Aorta (tissue), 5 donors: Measurements from ENCODE around the gene ARHGAP31. TPM values are rescaled to one million over a fixed set of nuclear protein-coding genes. Genes with fewer than 3 reads are reported as not detected.
"Not testable (repeated sequence)": the region's sequence is repeated elsewhere in the genome, so short reads cannot be mapped to it uniquely, and the experiment has no call there.

Experiments used
- ATAC-seq: fragments of 200-7000 bp; cut with Tn5 transposase; one replicate; pipeline ENCODE4 v1.9.1; 2022; ENCODE audit warnings: moderate library complexity; ENCODE audit not compliant: low FRiP score
- DNase-seq, 2 donors: peaks; one replicate each; pipeline ENCODE4 v3.0.0-alpha.2; 2020
- H3K27ac ChIP-seq, 2 donors: one replicate each; pipeline ENCODE4 v1.5.1; 2013; ENCODE audit warnings: low read length in 2 of 2, mild to moderate bottlenecking in 2 of 2, moderate library complexity in 2 of 2, control low read depth in 1 of 2, inconsistent platforms in 1 of 2, low read depth in 1 of 2
- H3K27me3 ChIP-seq, 2 donors: one replicate each; pipeline ENCODE4 v1.6.1; 2013; ENCODE audit warnings: control low read depth in 1 of 2, low read length in 1 of 2, mild to moderate bottlenecking in 1 of 2, moderate library complexity in 1 of 2; ENCODE audit not compliant: insufficient read depth in 2 of 2, control insufficient read depth in 1 of 2
- H3K36me3 ChIP-seq, 2 donors: one replicate each; pipeline ENCODE4 v1.6.1; 2013; ENCODE audit warnings: control low read depth in 1 of 2, low read length in 1 of 2, mild to moderate bottlenecking in 1 of 2; ENCODE audit not compliant: insufficient read depth in 2 of 2, control insufficient read depth in 1 of 2
- H3K4me1 ChIP-seq, 2 donors: one replicate each; pipeline ENCODE4 v1.6.1; 2013; ENCODE audit warnings: low read length in 2 of 2, control low read depth in 1 of 2, mild to moderate bottlenecking in 1 of 2, moderate library complexity in 1 of 2; ENCODE audit not compliant: insufficient read depth in 2 of 2, control insufficient read depth in 1 of 2
- H3K4me3 ChIP-seq, 2 donors: one replicate each; pipeline ENCODE4 v1.5.1; 2013; ENCODE audit warnings: low read length in 2 of 2, control low read depth in 1 of 2, mild to moderate bottlenecking in 1 of 2
- H3K9me3 ChIP-seq: one replicate; pipeline ENCODE4 v1.6.1; 2013; ENCODE audit warnings: mild to moderate bottlenecking, low read length; ENCODE audit not compliant: control insufficient read depth
- WGBS, 2 donors: extraction: QIAGEN DNeasy Blood & Tissue Kit; methylation state at CpG; one replicate each; pipeline ENCODE4 v1.1.7; 2013; 5-methylcytosine and 5-hydroxymethylcytosine counted together
- intact Hi-C, 2 donors: fragments of 100-400 bp; cut with DNase I; formaldehyde crosslinking; loops; one replicate each; pipeline versions ENCODE4 v1.14.2 to v1.15.0; 2022
- polyA plus RNA-seq, 2 donors: library from polyadenylated mRNA; stranded (reverse); fragments of 200-250 nt; gene quantifications; one replicate each; pipeline ENCODE4 v1.2.3, GENCODE V29; 2013
- total RNA-seq, 2 donors: library from RNA; stranded (reverse); fragmentation: NEBNext Ultra II Directional; extraction: Animal tissue kit (Norgen Biotek cat#: 25700); gene quantifications; one replicate each; pipeline ENCODE4 v1.2.1, GENCODE V29; 2021
- donor health status: healthy with polysubstance abuse.
- donor health status: Bipolar disorder and iron deficiency.
- donor health status: DM: no; HTN: no; CAD: no.
- donor health status: DM: no; HTN: no; CAD: no.
- donor health status: DM: yes; HTN: yes; CAD: no.

Gene ARHGAP31
- total and polyA plus RNA-seq, 4 donors = 1.5 to 65.0 (median 15.7) TPM

GRCh38 chr3:119331661-119332060 is 37.5 kb downstream of the ARHGAP31 start:
- no peak for DNase-seq
- no peaks in the 10 kb centered on the region for H3K4me1 ChIP-seq
- no peak overlapping the region for H3K4me3 ChIP-seq
- no peaks in the 10 kb centered on the region for H3K9me3 ChIP-seq
- H3K27me3 ChIP-seq = no peaks in the 10 kb centered on the region
- WGBS, 2 donors = 84 to 86% methylated on average over 3 of the region's 3 CpGs
- H3K27ac ChIP-seq = no peak overlapping the region
- H3K36me3 ChIP-seq = no peaks in the 10 kb centered on the region
- ATAC-seq = no peak
- intact Hi-C loops = no loop called here

GRCh38 chr3:119333773-119334509 is 39.8 kb downstream of the ARHGAP31 start:
- ATAC-seq (no peak), DNase-seq (no peak)
- H3K36me3 ChIP-seq = no peaks in the 10 kb centered on the region
- WGBS, 2 donors = 55 to 58% methylated on average over 6 of the region's 6 CpGs
- no peaks in the 10 kb centered on the region for H3K27me3 ChIP-seq
- no peaks in the 10 kb centered on the region for H3K4me1 ChIP-seq
- H3K9me3 ChIP-seq = no peaks in the 10 kb centered on the region
- H3K4me3 ChIP-seq = no peak overlapping the region
- no peak overlapping the region for H3K27ac ChIP-seq
- intact Hi-C loops = no loop called here

GRCh38 chr3:119336823-119337222 is 42.6 kb downstream of the ARHGAP31 start:
- H3K4me1 ChIP-seq = no peaks in the 10 kb centered on the region

GRCh38 chr3:119337407-119337806 is 43.2 kb downstream of the ARHGAP31 start:
- H3K4me3 ChIP-seq, intact Hi-C loops, H3K4me1 ChIP-seq, H3K27ac ChIP-seq, H3K27me3 ChIP-seq, H3K36me3 ChIP-seq, H3K9me3 ChIP-seq, ATAC-seq, DNase-seq: not testable (repeated sequence)
- 95 to 96% methylated on average over 6 of the region's 6 CpGs for WGBS, 2 donors

More at GRCh38 chr3:119336823-119337222, 42.6 kb downstream of the ARHGAP31 start:
- WGBS, 2 donors = 77 to 97% methylated on average over 5 of the region's 5 CpGs
- Histone ChIP-seq H3K27me3 (no peaks in the 10 kb centered on the region), H3K27ac (no peak overlapping the region), H3K36me3 (no peaks in the 10 kb centered on the region), H3K9me3 (no peaks in the 10 kb centered on the region), H3K4me3 (no peak overlapping the region)
- ATAC-seq = no peak
- DNase-seq = no peak
- intact Hi-C loops = no loop called here

GRCh38 chr3:119338754-119339153 is 44.6 kb downstream of the ARHGAP31 start:
- Histone ChIP-seq H3K27ac (no peak overlapping the region), H3K9me3 (no peaks in the 10 kb centered on the region), H3K27me3 (no peaks in the 10 kb centered on the region), H3K36me3 (no peaks in the 10 kb centered on the region), H3K4me1 (no peaks in the 10 kb centered on the region), H3K4me3 (no peak overlapping the region)
- intact Hi-C loops = no loop called here
- ATAC-seq = no peak
- DNase-seq = no peak

- ATAC-seq (no peak), DNase-seq (no peak)
- 95 to 97% methylated on average over 1 of the region's 1 CpG for WGBS, 2 donors
- Histone ChIP-seq H3K4me1 (no peaks in the 10 kb centered on the region), H3K27me3 (no peaks in the 10 kb centered on the region), H3K36me3 (no peaks in the 10 kb centered on the region), H3K27ac (no peak overlapping the region), H3K4me3 (no peak overlapping the region), H3K9me3 (no peaks in the 10 kb centered on the region)
- intact Hi-C loops = no loop called here
Measured at GRCh38 chr3:119340014-119340413, 45.8 kb downstream of the ARHGAP31 start.

- no peaks in the 10 kb centered on the region for H3K9me3 ChIP-seq
- no peak overlapping the region for H3K27ac ChIP-seq
- WGBS, 2 donors = 78 to 90% methylated on average over 5 of the region's 5 CpGs
- DNase-seq = no peak
- intact Hi-C loops = no loop called here
- no peaks in the 10 kb centered on the region for H3K36me3 ChIP-seq
- no peak overlapping the region for H3K4me3 ChIP-seq
- no peak for ATAC-seq
- no peaks in the 10 kb centered on the region for H3K27me3 ChIP-seq
- no peaks in the 10 kb centered on the region for H3K4me1 ChIP-seq
Measured at GRCh38 chr3:119340446-119340845, 46.3 kb downstream of the ARHGAP31 start.

- no peaks in the 10 kb centered on the region for H3K27me3 ChIP-seq
- no peak overlapping the region for H3K4me3 ChIP-seq
- no peaks in the 10 kb centered on the region for H3K4me1 ChIP-seq
- H3K9me3 ChIP-seq = no peaks in the 10 kb centered on the region
- WGBS, 2 donors = 89 to 95% methylated on average over 1 of the region's 1 CpG
- ATAC-seq (no peak), DNase-seq (no peak)
- intact Hi-C loops = no loop called here
- no peaks in the 10 kb centered on the region for H3K36me3 ChIP-seq
- H3K27ac ChIP-seq = no peak overlapping the region
Measured at GRCh38 chr3:119342176-119342575, 48.0 kb downstream of the ARHGAP31 start.

- DNase-seq (no peak), ATAC-seq (no peak)
- Histone ChIP-seq H3K27ac (no peak overlapping the region), H3K27me3 (no peaks in the 10 kb centered on the region), H3K4me1 (no peaks in the 10 kb centered on the region), H3K4me3 (no peak overlapping the region), H3K36me3 (no peaks in the 10 kb centered on the region), H3K9me3 (no peaks in the 10 kb centered on the region)
- intact Hi-C loops = no loop called here
- 87 to 90% methylated on average over 5 of the region's 5 CpGs for WGBS, 2 donors
Measured at GRCh38 chr3:119343719-119344118, 49.5 kb downstream of the ARHGAP31 start.
